ENCODE results near the gene ERICH4. TPM values are rescaled to one million over a fixed set of nuclear protein-coding genes. Genes with fewer than 3 reads are reported as not detected.

The ERICH4 gene
- total RNA-seq, 1 experiment from 2014 or later = not detected

GRCh38 chr19:41426116-41426841, 16.7 kb upstream of the ERICH4 start:
- intact Hi-C loops (cut with micrococcal nuclease; ENCODE audit: unreplicated experiment) = no loop called here
- no peak for DNase-seq
- CTCF ChIA-PET = no interaction called here
- no peak overlapping the region for H3K27ac ChIP-seq
- H3K4me3 ChIP-seq = no peak overlapping the region
- BruUV-seq (replicated peaks) = no TSS peak
- H3K36me3 ChIP-seq (ENCODE audit: low read depth) = no peaks in the 10 kb centered on the region
- H4K20me1 ChIP-seq (ENCODE audit: insufficient read depth) = no peaks in the 10 kb centered on the region
- no peak overlapping the region for H2AFZ ChIP-seq
- TF ChIP-seq EZH2 (IDR thresholded peaks at IDR 0.05; ENCODE audit: low read depth) (no peak), CTCF (conservative IDR thresholded peaks at IDR 0.05) (no peak)
- H3K9me2 ChIP-seq (ENCODE audit: insufficient read depth) = no peaks in the 10 kb centered on the region
- no peaks in the 10 kb centered on the region for H3K4me1 ChIP-seq (replicated peaks; ENCODE audit: insufficient read depth)
- peaks cover 7% of the 10 kb centered on the region; the same call in 1 of the 2 replicates for H3F3A ChIP-seq (ENCODE audit: insufficient read depth, low read depth)
- no peaks in the 10 kb centered on the region for H3K9me3 ChIP-seq (ENCODE audit: insufficient read depth, low read depth)
- no peaks in the 10 kb centered on the region for H3K27me3 ChIP-seq (ENCODE audit: insufficient read depth, low read depth)
- H3K4me2 ChIP-seq = no peak overlapping the region
- H3K79me2 ChIP-seq (ENCODE audit: low read depth) = no peaks in the 10 kb centered on the region
- POLR2A ChIA-PET (ENCODE audit: unreplicated experiment) = no interaction called here

GRCh38 chr19:41426952-41427646, 15.9 kb upstream of the ERICH4 start, which contains the start of gene B3GNT8:
TSS of gene B3GNT8 (minus strand) at chr19:41427374. CDS start at chr19:41426778, 596 bp downstream.
- intact Hi-C loops (cut with micrococcal nuclease; ENCODE audit: unreplicated experiment) = no loop called here

More at GRCh38 chr19:41426952-41427646, 15.9 kb upstream of the ERICH4 start, which contains the start of gene B3GNT8:
- CTCF ChIA-PET = interaction anchor here (0.7 kb wide), 1 partner anchor 8 kb away, joined by 15 read pairs; no protein-coding TSS in a partner anchor
- no peaks in the 10 kb centered on the region for H4K20me1 ChIP-seq (ENCODE audit: insufficient read depth)
- H3K27ac ChIP-seq = no peak within 1 kb of the TSS
- no peak within 1 kb of the TSS for H3K4me2 ChIP-seq
- no TSS peak for BruUV-seq (replicated peaks)
- H3K36me3 ChIP-seq (ENCODE audit: low read depth) = no peaks in the 10 kb centered on the region
- H3K27me3 ChIP-seq (ENCODE audit: insufficient read depth, low read depth) = no peaks in the 10 kb centered on the region
- no peaks in the 10 kb centered on the region for H3K9me2 ChIP-seq (ENCODE audit: insufficient read depth)
- POLR2A ChIA-PET (ENCODE audit: unreplicated experiment) = interaction anchor here (0.6 kb wide), 1 partner anchor 12 kb away, joined by 22 read pairs; the partner anchor contains the start of gene DMAC2
- H2AFZ ChIP-seq = no peak within 1 kb of the TSS
- H3K4me1 ChIP-seq (replicated peaks; ENCODE audit: insufficient read depth) = no peaks in the 10 kb centered on the region
- no peak within 1 kb of the TSS for H3K4me3 ChIP-seq
- H3F3A ChIP-seq (ENCODE audit: insufficient read depth, low read depth) = peaks cover 7% of the 10 kb centered on the region; the same call in 1 of the 2 replicates
- TF ChIP-seq EZH2 (IDR thresholded peaks at IDR 0.05; ENCODE audit: low read depth) (no peak), CTCF (conservative IDR thresholded peaks at IDR 0.05) (no peak)
- no peaks in the 10 kb centered on the region for H3K9me3 ChIP-seq (ENCODE audit: insufficient read depth, low read depth)
- DNase-seq = peak in 1 of 2 experiments; percentile 49
- H3K79me2 ChIP-seq (ENCODE audit: low read depth) = no peaks in the 10 kb centered on the region
